Activated T-helper 1 cell treated with anti-CD3 and anti-CD28 coated beads, Interleukin-2, amount 50 U/mL, for 16 hours (primary cell): ENCODE results near the gene MAP3K15.
"Not testable (repeated sequence)": the region's sequence is repeated elsewhere in the genome, so short reads cannot be mapped to it uniquely, and the experiment has no call there.

Source experiments
- DNase-seq, 2 donors: peaks; one replicate each; pipeline ENCODE4 v3.0.0-alpha.2; 2020; ENCODE audit warnings: low read depth in 1 of 2, low spot score in 1 of 2

MAP3K15 gene

DNA sequence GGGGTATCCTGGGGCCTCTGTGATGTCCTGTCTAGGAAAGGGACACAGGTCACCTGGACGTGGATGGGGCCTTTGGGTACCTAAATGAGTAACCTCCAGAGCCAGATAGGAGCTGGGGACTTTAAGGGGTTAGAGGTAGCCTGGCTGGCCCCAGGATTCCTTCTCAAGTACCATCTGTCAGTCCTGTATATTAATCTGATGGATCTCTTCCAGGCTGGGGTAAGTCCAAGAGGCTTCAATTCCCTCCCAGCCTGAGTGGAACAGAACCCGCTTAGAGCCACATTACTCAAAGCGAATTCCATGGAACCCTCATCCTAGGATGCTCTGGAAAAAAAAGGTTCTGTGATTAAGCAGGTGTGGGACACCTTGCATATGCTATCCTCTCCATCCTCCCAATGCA, 24.8 kb upstream of the MAP3K15 start:
- DNase-seq: no peak

GRCh38 chrX:19539665-19540064, 24.4 kb upstream of the MAP3K15 start:
- DNase-seq: no peak

- no peak for DNase-seq
Measured at GRCh38 chrX:19535476-19535875, 20.2 kb upstream of the MAP3K15 start.

DNA sequence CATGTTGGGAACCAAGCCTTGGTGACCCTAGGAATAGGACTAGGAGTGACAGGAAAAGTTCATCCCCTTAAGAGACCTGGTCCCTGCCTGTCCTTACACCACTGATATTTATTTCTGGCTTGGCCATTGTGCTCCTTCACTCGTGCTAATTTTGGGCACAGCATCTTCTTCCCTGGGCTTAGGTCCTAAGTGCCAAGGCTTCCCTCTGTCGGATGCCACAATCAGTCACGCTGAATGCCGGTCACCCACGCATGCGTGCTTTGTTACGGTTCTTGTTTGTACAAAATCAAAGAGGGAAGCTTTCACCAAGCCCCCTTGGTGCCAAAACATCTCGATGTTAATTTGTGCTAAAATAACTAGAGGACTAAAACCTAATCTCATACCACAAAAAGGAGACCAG, 17.4 kb upstream of the MAP3K15 start:
- DNase-seq: no peak

DNA sequence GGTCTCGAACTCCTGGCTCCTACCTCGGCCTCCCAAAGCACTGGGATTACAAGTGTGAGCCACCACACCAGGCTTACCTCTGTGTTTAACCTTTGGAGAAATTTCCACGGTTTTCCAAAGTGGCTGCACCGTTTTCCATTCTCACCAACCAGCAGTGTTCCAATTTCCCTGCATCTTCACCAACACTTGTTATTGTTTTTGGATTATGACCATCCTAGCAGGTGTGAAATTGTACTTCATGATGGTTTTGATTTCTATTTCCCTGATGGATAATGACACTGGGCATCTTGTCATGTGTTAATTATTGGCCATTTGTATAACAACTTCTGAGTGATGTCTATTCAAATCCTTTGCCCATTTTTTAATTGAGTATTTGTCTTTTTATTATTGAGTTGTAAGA, 2.7 kb upstream of the MAP3K15 start:
- DNase-seq: no peak

DNA sequence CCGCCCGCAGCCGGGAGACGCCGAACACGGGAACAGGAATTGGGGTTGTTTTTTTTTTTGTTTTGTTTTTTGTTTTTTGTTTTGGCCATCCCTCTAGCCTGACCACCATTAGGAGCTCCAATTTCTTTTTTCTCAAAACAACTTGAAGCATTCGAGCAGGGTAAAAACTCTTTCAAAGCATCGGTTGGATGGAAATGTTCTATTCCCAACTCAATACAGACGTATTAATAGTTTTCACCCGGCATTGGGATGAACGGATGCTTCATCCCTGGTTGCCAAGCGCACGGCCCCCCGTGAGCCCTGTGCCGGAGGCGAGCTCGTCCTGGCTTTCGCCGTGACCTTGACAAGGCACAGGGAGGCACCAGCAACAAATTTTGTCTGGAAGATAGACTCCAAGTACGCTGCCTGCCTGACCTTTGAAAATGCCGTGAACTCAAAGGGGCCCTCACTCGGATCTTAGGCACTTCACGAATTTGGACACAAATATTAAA, 352 bp upstream of the MAP3K15 start:
- DNase-seq: no peak

DNA sequence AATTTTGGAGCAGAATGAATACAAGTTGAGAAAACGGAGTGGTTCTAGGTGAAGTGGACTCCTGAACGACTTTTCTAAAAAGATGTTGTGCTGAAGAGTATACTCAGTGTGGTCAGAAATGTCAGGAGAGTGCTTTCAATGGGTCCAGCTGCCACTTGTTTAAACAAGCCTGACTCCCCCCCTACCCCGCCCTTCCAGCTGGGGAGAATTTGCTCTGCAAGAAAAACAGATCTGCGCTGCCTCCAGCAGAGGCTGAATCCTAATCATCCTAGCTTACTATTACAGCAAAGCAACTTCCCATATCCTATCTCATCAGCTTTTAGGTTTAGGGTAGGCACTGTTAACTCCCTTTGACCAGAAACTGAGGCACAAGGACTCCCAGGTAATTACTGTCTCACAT, 1.9 kb downstream of the MAP3K15 start:
- no peak for DNase-seq

DNA sequence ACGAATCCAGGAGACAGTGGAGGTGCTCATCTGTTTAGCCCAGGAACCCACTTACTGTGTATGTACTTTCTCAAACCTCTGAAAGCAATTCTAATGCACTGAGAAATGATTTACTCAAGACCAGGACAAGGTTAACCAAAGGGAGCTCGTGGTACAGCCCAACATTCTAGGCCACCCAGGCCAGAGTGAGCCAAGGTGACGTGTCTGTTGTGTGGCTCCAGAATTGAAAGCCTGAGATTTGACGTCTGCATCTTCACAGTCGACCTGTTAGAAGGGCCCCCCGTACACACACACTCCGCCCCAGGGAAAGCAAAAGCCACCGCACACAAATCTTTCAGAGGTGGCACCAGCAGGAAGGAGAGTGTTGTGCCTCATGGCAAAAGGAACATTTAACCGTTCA, 2.3 kb downstream of the MAP3K15 start:
- no peak for DNase-seq

- DNase-seq: no peak
Measured at GRCh38 chrX:19512359-19512758, 2.9 kb downstream of the MAP3K15 start.

DNA sequence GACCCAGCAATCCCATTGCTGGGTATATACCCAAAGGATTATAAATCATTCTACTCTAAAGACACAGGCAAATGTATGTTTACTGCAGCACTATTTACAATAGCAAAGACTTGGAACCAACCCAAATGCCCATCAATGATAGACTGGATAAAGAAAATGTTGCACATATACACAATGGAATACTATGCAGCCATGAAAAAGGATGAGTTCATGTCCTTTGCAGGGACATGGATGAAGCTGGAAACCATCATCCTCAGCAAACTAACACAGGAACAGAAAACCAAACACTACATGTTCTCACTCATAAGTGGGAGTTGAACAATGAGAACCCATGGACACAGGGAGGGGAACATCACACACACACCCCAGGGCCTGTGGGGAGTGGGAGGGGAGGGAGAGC, 3.5 kb downstream of the MAP3K15 start:
- not testable (repeated sequence) for DNase-seq

DNA sequence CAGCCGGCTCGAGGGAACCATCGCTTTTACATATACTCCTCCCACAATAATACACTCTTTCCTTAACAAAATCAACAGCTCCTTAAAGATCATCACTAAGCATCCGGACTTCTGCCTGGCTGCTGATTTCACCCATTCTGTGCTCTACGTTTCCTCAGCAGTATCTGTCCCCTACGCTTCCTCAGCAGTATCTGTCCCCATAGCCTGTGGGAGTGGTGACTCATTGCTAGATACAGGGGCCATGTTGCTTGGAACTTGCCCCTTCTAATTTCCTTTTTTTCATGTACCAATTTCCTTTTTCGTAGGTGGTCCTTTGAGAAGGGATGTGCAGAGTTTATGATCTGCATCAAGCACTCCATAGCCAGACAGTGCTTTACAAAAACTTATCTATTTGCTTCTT, 18.6 kb downstream of the MAP3K15 start:
- DNase-seq: no peak

DNA sequence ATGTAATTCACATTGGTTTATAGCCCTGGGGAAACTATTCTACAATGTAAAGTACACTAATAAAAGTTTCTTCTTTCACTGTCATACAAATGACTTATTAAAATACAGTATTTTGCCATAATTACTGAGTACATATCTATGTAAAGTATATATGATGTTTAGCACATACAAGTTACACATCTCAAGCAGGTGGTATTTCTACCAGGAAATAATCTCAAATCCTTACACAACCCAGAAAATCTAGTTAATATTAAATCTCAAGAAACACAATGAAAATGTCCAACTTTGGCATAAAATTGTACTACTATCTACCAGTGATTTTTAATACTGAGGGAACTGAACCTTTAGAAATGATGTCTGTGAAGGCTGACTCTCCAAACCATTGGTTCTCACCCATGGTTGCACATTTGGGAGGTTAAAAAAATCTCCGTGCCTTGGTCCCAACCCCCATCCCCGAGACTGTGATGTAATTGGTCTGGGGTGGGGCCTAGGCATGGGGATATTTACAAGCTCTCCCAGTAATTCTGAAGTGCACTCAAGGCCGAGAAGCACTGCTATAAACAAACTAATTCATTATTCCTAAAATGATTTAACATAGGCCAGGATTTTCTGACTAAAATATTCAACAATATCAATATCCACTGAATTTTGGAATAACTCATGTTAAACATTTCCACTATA, 27.6 kb downstream of the MAP3K15 start:
- DNase-seq: no peak

- DNase-seq: no peak
Measured at GRCh38 chrX:19479458-19479857, 35.9 kb downstream of the MAP3K15 start.

DNA sequence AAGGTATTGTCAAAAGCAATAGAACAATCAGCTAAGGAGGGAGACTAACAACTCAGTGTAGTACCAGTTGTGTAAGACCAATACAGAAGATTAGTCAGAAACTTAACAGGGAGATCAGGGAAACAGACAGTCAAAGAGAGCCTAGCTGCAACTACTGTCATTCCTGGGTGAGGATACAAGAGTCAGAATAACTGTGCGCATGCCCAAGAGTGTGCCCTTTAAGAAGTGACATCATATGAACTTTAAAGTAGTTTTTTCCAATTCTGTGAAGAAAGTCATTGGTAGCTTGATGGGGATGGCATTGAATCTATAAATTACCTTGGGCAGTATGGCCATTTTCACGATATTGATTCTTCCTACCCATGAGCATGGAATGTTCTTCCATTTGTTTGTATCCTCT, 46.9 kb downstream of the MAP3K15 start:
- DNase-seq: not testable (repeated sequence)

DNA sequence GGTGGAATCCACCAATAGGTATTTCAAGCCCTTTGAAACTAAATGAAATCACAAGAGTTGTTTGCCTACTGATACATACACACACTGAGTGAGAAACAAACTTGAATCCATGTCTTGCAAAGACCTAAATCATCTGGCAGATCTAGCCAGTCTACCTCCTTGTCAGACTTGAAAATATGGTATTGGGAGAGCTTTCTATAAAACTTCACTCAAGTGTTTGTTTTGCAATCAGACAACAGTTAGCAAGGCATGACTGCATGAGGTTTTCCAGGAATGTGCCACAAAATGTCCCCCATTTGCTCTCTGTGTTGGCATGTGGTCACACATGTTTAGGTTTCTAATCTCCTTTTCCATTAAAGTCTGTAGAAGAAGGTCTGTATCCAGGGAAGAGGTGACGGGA, 52.4 kb downstream of the MAP3K15 start:
- no peak for DNase-seq

GRCh38 chrX:19462231-19462630, 53.1 kb downstream of the MAP3K15 start:
- no peak for DNase-seq

DNA sequence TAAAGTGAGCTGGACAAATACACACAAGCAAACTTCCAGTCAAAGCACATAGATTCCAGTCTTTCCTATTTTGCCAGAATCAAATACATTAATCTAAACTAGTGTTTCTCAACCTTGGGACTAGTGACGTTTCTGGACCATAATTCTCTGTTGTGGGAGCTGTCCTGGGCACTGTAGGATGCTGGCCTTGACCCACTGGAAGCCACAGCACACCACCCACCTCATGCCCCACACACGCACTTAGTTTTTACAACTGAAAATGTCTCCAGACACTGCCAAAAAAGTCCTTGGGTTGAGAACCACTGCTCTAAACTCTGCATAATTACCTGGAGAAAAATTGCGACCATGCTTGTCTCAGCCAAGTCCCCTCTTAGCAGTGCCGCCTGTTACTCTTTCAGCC, 57.6 kb downstream of the MAP3K15 start:
- DNase-seq: no peak

DNA sequence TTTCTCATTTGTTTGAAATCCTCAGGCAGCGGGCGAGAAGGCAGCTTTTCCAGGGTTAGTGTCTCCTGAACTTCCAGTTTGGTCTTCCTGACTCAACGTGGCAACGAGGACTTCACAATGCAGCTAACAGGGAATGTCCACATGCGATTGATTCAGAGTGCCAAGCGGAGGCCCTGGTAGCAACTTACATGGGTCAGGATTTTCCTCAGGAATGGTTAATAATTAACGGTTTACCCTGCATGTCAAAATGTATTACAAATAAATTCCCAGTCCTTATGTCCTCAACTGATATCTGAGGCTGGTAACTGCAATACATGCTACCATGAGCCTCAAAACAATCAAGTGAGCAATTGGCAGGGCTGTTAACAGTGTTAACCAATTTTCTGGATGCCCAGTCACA, 67.2 kb downstream of the MAP3K15 start:
- DNase-seq: no peak

GRCh38 chrX:19446397-19446796, 68.9 kb downstream of the MAP3K15 start:
- DNase-seq: no peak

- not testable (repeated sequence) for DNase-seq
Measured at GRCh38 chrX:19445772-19446171, 69.5 kb downstream of the MAP3K15 start.

- no peak for DNase-seq
Measured at GRCh38 chrX:19443869-19444526, 71.3 kb downstream of the MAP3K15 start.

DNA sequence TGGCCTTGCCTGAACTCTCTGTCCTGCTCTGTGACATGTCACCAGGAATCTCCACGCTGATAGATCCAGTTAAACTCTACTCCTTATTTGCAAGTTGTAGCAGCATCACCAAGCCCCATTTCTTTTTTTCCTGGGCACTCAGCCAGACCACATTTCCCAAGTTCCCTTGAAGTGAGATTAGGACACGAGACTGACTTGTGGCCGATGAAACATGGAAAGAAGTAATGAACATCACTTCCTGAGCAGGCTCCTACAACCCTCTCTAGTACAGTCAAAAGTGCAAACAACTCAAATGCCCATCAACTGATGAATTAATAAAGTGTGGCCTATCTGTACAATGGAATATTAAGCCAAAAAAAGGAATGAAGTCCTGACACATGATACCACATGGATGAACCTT, 74.6 kb downstream of the MAP3K15 start:
- no peak for DNase-seq

- not testable (repeated sequence) for DNase-seq
Measured at GRCh38 chrX:19422661-19423060, 92.6 kb downstream of the MAP3K15 start.
